Smooth muscle cell (in vitro differentiated cells): ENCODE measurements around the gene PLD5. TPM values are rescaled to one million over a fixed set of nuclear protein-coding genes. Genes with fewer than 3 reads are reported as not detected.

Source experiments
- DNase-seq: peaks from one replicate; lab custom pipeline; 2025; ENCODE audit not compliant: unreplicated experiment; lab: John Stamatoyannopoulos, UW
- H2AFZ ChIP-seq: fragments of 200-600 bp; sonication (generic); 2 replicates; pipeline ENCODE4 v1.6.0; 2016; ENCODE audit warnings: antibody characterized with exemption, low read depth, mild to moderate bottlenecking
- H3F3A ChIP-seq: fragments of 200-600 bp; sonication (generic); 2 replicates; pipeline ENCODE4 v1.6.0; 2017; ENCODE audit warnings: antibody characterized with exemption, low read depth
- H3K27ac ChIP-seq: fragments of 200-600 bp; sonication (generic); 2 replicates; pipeline ENCODE4 v1.5.1; 2016; ENCODE audit warnings: low read depth, mild to moderate bottlenecking
- H3K27me3 ChIP-seq: fragments of 200-600 bp; sonication (generic); 2 replicates; pipeline ENCODE4 v1.6.1; 2016; ENCODE audit warnings: low read depth, mild to moderate bottlenecking
- H3K36me3 ChIP-seq: fragments of 200-600 bp; sonication (generic); 2 replicates; pipeline ENCODE4 v1.5.1; 2016; ENCODE audit warnings: low read depth
- H3K4me1 ChIP-seq: fragments of 200-600 bp; sonication (generic); 2 replicates; pipeline ENCODE4 v1.5.1; 2016; ENCODE audit warnings: low read depth
- H3K4me2 ChIP-seq: fragments of 200-600 bp; sonication (generic); 2 replicates; pipeline ENCODE4 v1.6.0; 2016; ENCODE audit warnings: mild to moderate bottlenecking
- H3K4me3 ChIP-seq: fragments of 200-600 bp; sonication (generic); 2 replicates; pipeline ENCODE4 v1.5.1; 2016; ENCODE audit warnings: mild to moderate bottlenecking
- H3K79me2 ChIP-seq: fragments of 200-600 bp; sonication (generic); 2 replicates; pipeline ENCODE4 v1.6.0; 2016; ENCODE audit warnings: low read depth, mild to moderate bottlenecking
- H3K9ac ChIP-seq: fragments of 200-600 bp; sonication (generic); 2 replicates; pipeline ENCODE4 v1.6.0; 2016; ENCODE audit warnings: low read depth
- H3K9me3 ChIP-seq: fragments of 200-600 bp; sonication (generic); replicated peaks from 2 replicates; pipeline ENCODE4 v1.5.1; 2016; ENCODE audit warnings: low read depth
- H4K20me1 ChIP-seq: fragments of 200-600 bp; sonication (generic); 2 replicates; pipeline ENCODE4 v1.6.0; 2016; ENCODE audit warnings: low read depth
- WGBS: methylation state at CpG from one replicate; pipeline ENCODE4 v1.1.7; 2016; ENCODE audit warnings: low lambda C conversion rate; 5-methylcytosine and 5-hydroxymethylcytosine counted together
- polyA plus RNA-seq: library from polyadenylated mRNA; unstranded; fragments of >200 nt; fragmentation: Nextera tagmentation; extraction: Ambion mirVana; gene quantifications from 2 replicates; pipeline ENCODE4 v1.2.1, GENCODE V29; 2016
- total RNA-seq: library from RNA; depleted of rRNA; stranded (reverse); fragments of >200 nt; gene quantifications from 2 replicates; pipeline ENCODE4 v1.2.3, GENCODE V29; 2014
- TF ChIP-seq, protein P1 (sequence below): fragments of 200-600 bp; sonication (generic); IDR thresholded peaks from 2 replicates; pipeline ENCODE4 v1.5.1; 2017; ENCODE audit warnings: borderline replicate concordance, mild to moderate bottlenecking, antibody characterized with exemption; ENCODE audit not compliant: insufficient read depth, poor library complexity, severe bottlenecking

The PLD5 gene
- total and polyA plus RNA-seq, 2 experiments from 2014 or later = 0.25 to 0.27 TPM

DNA sequence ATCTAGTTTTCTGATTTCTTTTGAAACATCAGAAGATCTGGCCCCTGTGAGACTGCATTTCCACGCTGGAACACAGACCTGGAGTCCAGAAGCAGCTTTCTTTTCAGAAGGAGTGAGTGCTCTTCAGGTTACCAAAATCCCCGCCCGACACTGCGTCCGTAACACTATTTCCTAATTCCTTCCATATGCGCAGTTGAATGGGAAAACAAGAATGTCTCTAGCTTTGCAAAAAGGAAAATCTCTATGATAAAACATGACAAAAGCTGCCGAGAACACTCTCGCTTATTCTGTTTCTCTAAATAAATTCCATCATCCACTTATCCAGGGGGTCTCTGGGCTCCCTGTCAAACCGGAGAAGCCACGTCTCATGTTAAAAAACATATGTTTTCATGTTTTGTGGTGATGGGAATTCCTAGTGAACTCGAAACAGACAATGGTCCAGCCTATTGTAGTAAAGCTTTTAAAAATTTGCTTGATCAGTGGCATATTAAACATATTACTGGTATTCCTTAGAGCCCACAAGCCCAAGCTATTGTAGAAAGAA, 67.7 kb downstream of the PLD5 start:
- H3K4me1 ChIP-seq = no peaks in the 10 kb centered on the region
- DNase-seq = no peak
- no peak overlapping the region for H3K9ac ChIP-seq
- H3K4me2 ChIP-seq = no peak overlapping the region
- H2AFZ ChIP-seq = no peak overlapping the region
- H4K20me1 ChIP-seq = no peaks in the 10 kb centered on the region
- H3K9me3 ChIP-seq = no peaks in the 10 kb centered on the region
- no peak overlapping the region for H3K27ac ChIP-seq
- WGBS = 90% methylated on average over 11 of the region's 11 CpGs
- H3F3A ChIP-seq = no peaks in the 10 kb centered on the region
- H3K4me3 ChIP-seq = no peak overlapping the region
- H3K79me2 ChIP-seq = no peaks in the 10 kb centered on the region
- TF ChIP-seq, protein P1, sequence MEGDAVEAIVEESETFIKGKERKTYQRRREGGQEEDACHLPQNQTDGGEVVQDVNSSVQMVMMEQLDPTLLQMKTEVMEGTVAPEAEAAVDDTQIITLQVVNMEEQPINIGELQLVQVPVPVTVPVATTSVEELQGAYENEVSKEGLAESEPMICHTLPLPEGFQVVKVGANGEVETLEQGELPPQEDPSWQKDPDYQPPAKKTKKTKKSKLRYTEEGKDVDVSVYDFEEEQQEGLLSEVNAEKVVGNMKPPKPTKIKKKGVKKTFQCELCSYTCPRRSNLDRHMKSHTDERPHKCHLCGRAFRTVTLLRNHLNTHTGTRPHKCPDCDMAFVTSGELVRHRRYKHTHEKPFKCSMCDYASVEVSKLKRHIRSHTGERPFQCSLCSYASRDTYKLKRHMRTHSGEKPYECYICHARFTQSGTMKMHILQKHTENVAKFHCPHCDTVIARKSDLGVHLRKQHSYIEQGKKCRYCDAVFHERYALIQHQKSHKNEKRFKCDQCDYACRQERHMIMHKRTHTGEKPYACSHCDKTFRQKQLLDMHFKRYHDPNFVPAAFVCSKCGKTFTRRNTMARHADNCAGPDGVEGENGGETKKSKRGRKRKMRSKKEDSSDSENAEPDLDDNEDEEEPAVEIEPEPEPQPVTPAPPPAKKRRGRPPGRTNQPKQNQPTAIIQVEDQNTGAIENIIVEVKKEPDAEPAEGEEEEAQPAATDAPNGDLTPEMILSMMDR = no peak
- H3K36me3 ChIP-seq = no peaks in the 10 kb centered on the region
- H3K27me3 ChIP-seq = no peaks in the 10 kb centered on the region

- no peaks in the 10 kb centered on the region for H3K9me3 ChIP-seq
- H3K4me2 ChIP-seq = no peak overlapping the region
- no peak for DNase-seq
- H3K79me2 ChIP-seq = no peaks in the 10 kb centered on the region
- H3F3A ChIP-seq = no peaks in the 10 kb centered on the region
- H3K4me1 ChIP-seq = no peaks in the 10 kb centered on the region
- no peaks in the 10 kb centered on the region for H3K27me3 ChIP-seq
- no peak overlapping the region for H3K27ac ChIP-seq
- no peaks in the 10 kb centered on the region for H3K36me3 ChIP-seq
- no peaks in the 10 kb centered on the region for H4K20me1 ChIP-seq
- no peak overlapping the region for H3K9ac ChIP-seq
- no peak overlapping the region for H3K4me3 ChIP-seq
- TF ChIP-seq, protein P1 = no peak
- H2AFZ ChIP-seq = no peak overlapping the region
- WGBS = 11% methylated on average over 1 of the region's 1 CpG
Observed at GRCh38 chr1:242455052-242455361, 69.5 kb downstream of the PLD5 start.

DNA sequence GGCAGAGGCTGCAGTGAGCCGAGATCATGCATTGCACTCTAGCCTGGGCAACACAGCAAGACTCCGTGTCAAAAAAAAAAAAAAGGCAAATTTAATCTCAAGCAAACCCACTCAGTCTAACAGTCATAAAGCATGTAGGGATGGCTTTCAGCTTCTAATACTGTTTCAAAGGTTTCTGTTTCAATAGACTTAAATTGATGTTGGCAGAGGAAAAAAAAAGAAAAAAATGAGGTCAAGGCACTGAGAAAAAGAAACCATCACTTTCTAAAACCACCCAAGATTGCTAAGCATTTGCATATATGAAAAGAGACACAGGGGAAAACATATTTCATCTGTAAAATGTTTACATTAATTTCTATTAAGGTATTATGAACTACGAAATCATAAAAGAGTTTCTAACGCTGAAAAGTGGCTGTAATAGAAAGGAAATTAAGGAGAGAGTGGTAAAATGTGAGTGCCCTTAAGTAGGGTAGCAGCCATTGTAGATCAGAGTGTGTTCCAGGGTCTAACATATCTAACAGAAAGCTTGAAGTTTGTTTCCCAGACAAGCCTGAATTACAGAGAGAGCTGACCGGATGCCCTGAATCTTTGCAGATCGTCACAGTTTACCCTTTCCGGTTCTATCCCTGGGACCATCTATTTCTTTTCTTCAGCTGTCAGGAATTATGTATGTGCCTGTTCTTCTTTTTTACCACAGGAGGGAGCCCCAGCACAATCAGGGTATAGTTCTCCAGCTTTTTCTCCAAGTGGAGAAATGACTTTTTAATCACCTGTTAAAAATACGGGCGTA, 70.0 kb downstream of the PLD5 start:
- Histone ChIP-seq H3F3A (no peaks in the 10 kb centered on the region), H3K4me2 (no peak overlapping the region), H3K9me3 (no peaks in the 10 kb centered on the region), H3K79me2 (no peaks in the 10 kb centered on the region), H3K27me3 (no peaks in the 10 kb centered on the region), H2AFZ (peak overlapping the region; percentile 14), H3K4me1 (peaks cover 3% of the 10 kb centered on the region), H3K36me3 (no peaks in the 10 kb centered on the region), H3K27ac (no peak overlapping the region), H3K4me3 (no peak overlapping the region), H3K9ac (no peak overlapping the region), H4K20me1 (no peaks in the 10 kb centered on the region)
- no peak for DNase-seq
- TF ChIP-seq, protein P1 = peak; percentile 74
- WGBS = 45% methylated on average over 9 of the region's 9 CpGs

DNA sequence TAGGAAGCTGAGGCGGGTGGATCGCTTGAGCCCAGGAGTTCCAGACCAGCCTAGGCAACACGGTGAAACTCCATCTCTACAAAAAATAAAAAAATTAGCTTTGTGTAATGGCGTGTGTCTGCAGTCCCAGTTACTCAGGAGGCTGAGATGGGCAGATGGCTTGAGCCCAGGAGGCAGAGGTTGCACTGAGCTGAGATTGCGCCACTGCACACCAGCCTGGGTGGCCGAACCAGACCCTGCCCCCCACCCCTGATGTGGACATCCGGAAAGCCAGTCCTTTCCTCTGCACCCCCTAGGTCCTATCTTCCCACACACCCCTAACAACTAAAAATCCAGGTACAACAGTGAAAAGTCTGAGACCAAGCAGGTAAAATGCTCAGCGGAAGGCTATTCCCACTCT, 71.9 kb downstream of the PLD5 start:
- Histone ChIP-seq H3K27me3 (no peaks in the 10 kb centered on the region), H3K4me1 (peaks cover 20% of the 10 kb centered on the region), H3F3A (no peaks in the 10 kb centered on the region), H3K4me3 (no peak overlapping the region), H3K9me3 (no peaks in the 10 kb centered on the region), H3K36me3 (no peaks in the 10 kb centered on the region), H3K27ac (no peak overlapping the region), H2AFZ (no peak overlapping the region), H3K79me2 (no peaks in the 10 kb centered on the region), H3K4me2 (no peak overlapping the region), H4K20me1 (no peaks in the 10 kb centered on the region), H3K9ac (no peak overlapping the region)
- DNase-seq = no peak
- TF ChIP-seq, protein P1 = no peak
- 77% methylated on average over 8 of the region's 8 CpGs for WGBS
